IgD-negative memory B cell (primary cell): Measurements from ENCODE around the gene MT1F. TPM values are rescaled to one million over a fixed set of nuclear protein-coding genes. Genes with fewer than 3 reads are reported as not detected.
"Not testable (repeated sequence)": the region's sequence is repeated elsewhere in the genome, so short reads cannot be mapped to it uniquely, and the experiment has no call there.

Source experiments
- H3K27ac Mint-ChIP-seq, 3 donors: one replicate each; pipeline ENCODE4 v1.8.0; 2020 to 2022; ENCODE audit warnings: mild to moderate bottlenecking in 3 of 3, mixed read lengths in 3 of 3, moderate library complexity in 1 of 3
- H3K27me3 Mint-ChIP-seq: one replicate; pipeline ENCODE4 v1.8.0; 2021; ENCODE audit warnings: mixed read lengths
- H3K36me3 Mint-ChIP-seq: one replicate; pipeline ENCODE4 v1.8.0; 2020; ENCODE audit warnings: mild to moderate bottlenecking, mixed read lengths
- H3K4me1 Mint-ChIP-seq, 3 donors: one replicate each; pipeline ENCODE4 v1.8.0; 2020 to 2022; ENCODE audit warnings: mixed read lengths in 3 of 3, mild to moderate bottlenecking in 1 of 3
- H3K4me3 Mint-ChIP-seq, 4 donors: one replicate each; pipeline ENCODE4 v1.8.0; 2020 to 2022; ENCODE audit warnings: mild to moderate bottlenecking in 4 of 4, mixed read lengths in 4 of 4, moderate library complexity in 3 of 4
- H3K9me3 Mint-ChIP-seq, 3 donors: one replicate each; pipeline ENCODE4 v1.8.0; 2020 to 2021; ENCODE audit warnings: mixed read lengths in 3 of 3, mild to moderate bottlenecking in 1 of 3
- polyA plus RNA-seq: library from polyadenylated mRNA; unstranded; fragments of 300-500 nt; fragmentation: Illumina TruSeq; gene quantifications from one replicate; pipeline ENCODE4 v1.2.3, GENCODE V29; 2021

Gene MT1F
- polyA plus RNA-seq, 1 donor from 2014 or later, result 9.7 TPM

DNA sequence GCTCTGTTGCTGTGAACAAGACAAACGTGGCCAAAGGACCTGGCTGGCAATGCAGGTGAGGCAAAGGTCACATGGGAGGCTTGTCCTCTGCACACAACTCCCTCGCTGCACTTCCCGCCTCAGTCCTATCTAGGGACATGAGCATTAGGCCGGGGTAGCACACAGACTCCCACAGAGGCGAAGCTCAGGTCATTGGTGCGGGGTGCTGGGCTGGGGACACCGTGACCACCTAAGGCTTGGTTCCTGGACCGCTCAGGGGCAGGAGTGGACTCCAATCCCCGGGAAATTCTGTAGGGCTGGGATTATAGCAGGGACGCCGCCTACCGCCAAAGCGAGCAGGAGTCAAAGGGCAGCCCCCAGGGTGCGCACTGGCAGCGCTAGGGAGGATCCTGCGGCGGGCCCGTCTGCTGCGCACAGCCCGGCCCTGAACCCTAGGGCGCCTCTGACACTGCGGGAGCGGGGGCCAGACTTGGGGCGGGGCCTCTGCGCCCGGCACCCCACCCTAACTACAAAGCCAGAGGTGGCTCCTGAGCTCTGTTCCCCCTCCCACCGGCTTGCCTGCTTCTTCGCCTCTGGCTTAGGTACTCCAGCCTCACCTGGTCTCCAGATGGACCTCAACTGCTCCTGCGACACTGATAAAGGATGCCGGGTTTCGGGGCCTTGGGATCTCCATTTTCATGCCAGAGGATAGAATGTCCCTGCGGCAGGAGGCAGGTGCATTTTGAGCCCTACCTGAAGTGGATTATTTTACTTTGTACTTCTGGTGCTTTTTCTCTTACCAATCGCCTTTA, 9.9 kb upstream of the MT1F start:
- Mint-ChIP-seq H3K9me3 (no peaks in the 10 kb centered on the region), H3K4me3 (no peak overlapping the region), H3K4me1 (peaks cover 7 to 10% (median 9%) of the 10 kb centered on the region in 3 donors), H3K27ac (peak overlapping the region in 1 of 3 donors; percentile 53), H3K27me3 (peaks cover 23% of the 10 kb centered on the region), H3K36me3 (no peaks in the 10 kb centered on the region)

DNA sequence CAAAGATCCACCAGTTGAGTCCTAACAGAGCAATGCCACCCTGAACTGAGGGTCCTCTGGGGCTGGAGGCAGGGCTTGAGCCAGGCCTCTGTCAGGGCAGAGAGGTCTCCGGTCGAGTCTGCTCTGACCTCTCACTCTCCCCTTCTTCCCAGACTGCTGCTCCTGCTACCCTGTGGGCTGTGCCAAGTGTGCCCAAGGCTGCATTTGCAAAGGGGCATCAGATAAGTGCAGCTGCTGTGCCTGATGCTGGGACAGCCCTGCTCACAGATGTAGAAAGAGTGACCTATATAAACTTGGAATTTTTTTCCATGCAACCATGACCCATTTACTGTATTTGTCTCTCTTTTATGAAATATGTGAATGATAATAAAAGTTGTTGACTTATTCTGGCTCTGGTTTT, 8.5 kb upstream of the MT1F start:
- no peaks in the 10 kb centered on the region for H3K9me3 Mint-ChIP-seq
- H3K27me3 Mint-ChIP-seq, result peaks cover 28% of the 10 kb centered on the region
- peaks cover 4 to 11% (median 5%) of the 10 kb centered on the region in 3 donors for H3K4me1 Mint-ChIP-seq
- no peaks in the 10 kb centered on the region for H3K36me3 Mint-ChIP-seq
- H3K27ac Mint-ChIP-seq, result no peak overlapping the region
- no peak overlapping the region for H3K4me3 Mint-ChIP-seq

GRCh38 chr16:56649820-56650219, 7.9 kb upstream of the MT1F start:
- Mint-ChIP-seq H3K4me3 (no peak overlapping the region), H3K27ac (no peak overlapping the region), H3K27me3 (peaks cover 27% of the 10 kb centered on the region), H3K9me3 (no peaks in the 10 kb centered on the region), H3K4me1 (peaks cover 4 to 11% (median 5%) of the 10 kb centered on the region in 3 donors), H3K36me3 (no peaks in the 10 kb centered on the region)

- Mint-ChIP-seq H3K9me3 (no peaks in the 10 kb centered on the region), H3K36me3 (no peaks in the 10 kb centered on the region), H3K27ac (no peak within 1 kb of the TSS), H3K27me3 (peaks cover 16% of the 10 kb centered on the region), H3K4me3 (peak within 1 kb of the TSS in 1 of 4 donors; percentile 73), H3K4me1 (peaks cover 5 to 11% (median 5%) of the 10 kb centered on the region in 3 donors)
These were observed 6.2 kb upstream of the MT1F start, which contains the start of gene MT1B for GRCh38 chr16:56651586-56651985. MT1B (plus strand) TSS chr16:56651886; CDS start chr16:56651954, 68 bp downstream.

DNA sequence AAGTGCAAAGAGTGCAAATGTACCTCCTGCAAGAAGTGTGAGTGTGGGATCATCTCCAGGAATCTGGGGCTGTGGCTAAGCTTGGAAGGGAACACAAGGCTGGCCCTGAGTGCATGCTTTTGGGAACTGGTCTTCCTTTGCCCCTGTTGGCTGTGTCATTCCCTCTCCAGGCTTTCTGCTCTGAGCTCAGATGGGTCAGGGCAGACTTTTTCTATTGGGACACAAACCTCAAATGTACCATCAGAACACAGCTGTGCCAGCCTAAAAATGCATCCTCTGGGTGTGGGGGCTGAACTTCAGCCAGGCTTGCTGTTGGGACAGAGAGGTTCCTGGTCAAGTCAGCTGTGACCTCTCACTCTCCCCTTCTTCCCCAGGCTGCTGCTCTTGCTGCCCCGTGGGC, 5.2 kb upstream of the MT1F start:
- peaks cover 5 to 14% (median 5%) of the 10 kb centered on the region in 3 donors for H3K4me1 Mint-ChIP-seq
- no peaks in the 10 kb centered on the region for H3K36me3 Mint-ChIP-seq
- no peaks in the 10 kb centered on the region for H3K9me3 Mint-ChIP-seq
- H3K27me3 Mint-ChIP-seq, result peaks cover 10% of the 10 kb centered on the region
- H3K4me3 Mint-ChIP-seq, result no peak overlapping the region
- H3K27ac Mint-ChIP-seq, result no peak overlapping the region

DNA sequence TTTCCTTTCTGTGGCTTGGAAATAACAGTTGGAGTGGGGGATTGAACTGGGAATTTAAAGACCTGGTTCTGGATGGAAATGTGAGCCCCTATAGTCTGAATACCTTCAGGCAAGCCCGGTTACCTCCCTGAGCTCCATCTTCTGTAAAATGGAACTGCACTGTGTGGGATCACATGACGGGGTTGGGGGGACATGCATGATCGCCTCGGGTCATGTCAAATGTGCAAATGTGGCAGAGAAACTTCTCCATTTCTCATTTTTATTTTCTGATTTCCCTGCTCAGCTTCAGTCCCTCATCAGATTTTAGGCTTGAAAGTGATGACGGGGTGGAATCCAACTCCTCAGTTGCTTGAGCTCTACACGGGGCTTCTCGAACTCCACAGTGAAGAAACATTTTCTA, 4.5 kb upstream of the MT1F start:
- H3K4me1 Mint-ChIP-seq, result peaks cover 5 to 17% (median 9%) of the 10 kb centered on the region in 3 donors
- H3K4me3 Mint-ChIP-seq, result peak overlapping the region in 1 of 4 donors; percentile 59
- no peaks in the 10 kb centered on the region for H3K36me3 Mint-ChIP-seq
- H3K9me3 Mint-ChIP-seq, result no peaks in the 10 kb centered on the region
- H3K27ac Mint-ChIP-seq, result peak overlapping the region in 1 of 3 donors; percentile 27
- H3K27me3 Mint-ChIP-seq, result peaks cover 8% of the 10 kb centered on the region

DNA sequence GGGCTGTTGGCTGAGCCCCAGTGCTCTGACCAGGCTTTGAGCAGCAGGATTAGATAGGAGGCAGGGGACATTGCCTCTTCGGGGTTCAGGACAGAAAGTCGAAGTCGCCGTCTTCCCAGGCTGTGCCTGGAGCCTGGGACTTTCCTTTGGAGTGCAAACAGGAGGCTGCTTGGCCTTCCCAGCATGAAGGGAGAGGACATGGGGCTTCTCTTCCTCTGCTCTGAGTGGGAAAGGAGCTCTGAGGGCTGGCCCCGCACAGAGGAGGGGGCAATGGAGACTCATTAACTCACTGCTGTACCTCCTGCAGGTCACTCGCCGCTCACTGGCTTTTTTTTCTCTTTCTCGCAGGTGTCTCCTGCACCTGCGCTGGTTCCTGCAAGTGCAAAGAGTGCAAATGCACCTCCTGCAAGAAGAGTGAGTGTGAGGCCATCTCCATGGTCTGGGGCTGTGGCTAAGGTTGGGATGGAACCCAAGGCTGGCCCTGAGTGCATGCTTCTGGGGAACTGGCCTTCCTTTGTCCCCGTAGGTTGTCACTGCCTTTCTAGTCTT, 642 bp downstream of the MT1F start:
- Mint-ChIP-seq H3K4me1 (peaks cover 2 to 20% (median 7%) of the 10 kb centered on the region in 3 donors), H3K27ac (peak overlapping the region in 2 of 3 donors; percentile 59 to 73), H3K4me3 (peak overlapping the region; percentile 84 to 96 (median 92)), H3K36me3 (no peaks in the 10 kb centered on the region), H3K9me3 (no peaks in the 10 kb centered on the region), H3K27me3 (peaks cover 15% of the 10 kb centered on the region)

GRCh38 chr16:56662357-56663354, 4.9 kb downstream of the MT1F start:
- Mint-ChIP-seq H3K36me3 (no peaks in the 10 kb centered on the region), H3K27me3 (peaks cover 41% of the 10 kb centered on the region), H3K27ac (no peak overlapping the region), H3K9me3 (no peaks in the 10 kb centered on the region), H3K4me3 (peak overlapping the region in 3 of 4 donors; percentile 60 to 73 (median 60)), H3K4me1 (peaks cover 3 to 12% (median 8%) of the 10 kb centered on the region in 3 donors)

DNA sequence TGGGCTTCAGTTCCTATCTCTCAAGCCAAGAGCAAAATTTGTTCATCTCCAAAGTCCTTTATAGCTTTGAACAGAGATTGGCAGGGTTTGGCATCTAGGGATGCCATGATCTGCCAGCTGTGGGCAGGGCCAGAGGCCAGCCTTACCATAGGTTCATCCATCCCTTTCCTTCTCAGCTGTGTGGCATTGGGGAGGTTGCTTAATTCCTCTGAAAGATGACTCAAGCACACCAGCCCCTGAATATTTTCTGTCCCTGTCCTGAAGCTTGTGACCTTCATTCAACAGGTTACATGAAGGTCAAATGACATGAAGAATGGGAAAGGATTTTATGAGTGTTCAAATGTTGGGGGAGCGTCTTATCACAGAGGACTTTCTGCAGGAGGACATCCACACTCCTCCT, 6.7 kb downstream of the MT1F start:
- Mint-ChIP-seq H3K4me1 (peaks cover 3 to 15% (median 6%) of the 10 kb centered on the region in 3 donors), H3K9me3 (no peaks in the 10 kb centered on the region), H3K4me3 (no peak overlapping the region), H3K36me3 (peaks cover 2% of the 10 kb centered on the region), H3K27me3 (peaks cover 53% of the 10 kb centered on the region), H3K27ac (no peak overlapping the region)

- not testable (repeated sequence) for H3K9me3 Mint-ChIP-seq, H3K36me3 Mint-ChIP-seq, H3K27ac Mint-ChIP-seq, H3K4me3 Mint-ChIP-seq
- Mint-ChIP-seq H3K27me3 (peaks cover 61% of the 10 kb centered on the region), H3K4me1 (peaks cover 3 to 17% (median 6%) of the 10 kb centered on the region in 3 donors)
These were observed 7.8 kb downstream of the MT1F start for GRCh38 chr16:56665286-56666261.

- Mint-ChIP-seq H3K4me3 (peak within 1 kb of the TSS in 1 of 4 donors; percentile 65), H3K9me3 (no peaks in the 10 kb centered on the region), H3K27me3 (peaks cover 54% of the 10 kb centered on the region), H3K4me1 (peaks cover 3 to 13% (median 6%) of the 10 kb centered on the region in 3 donors), H3K27ac (no peak within 1 kb of the TSS), H3K36me3 (peaks cover 2% of the 10 kb centered on the region)
These were observed 10.1 kb downstream of the MT1F start, which contains the start of gene MT1G for GRCh38 chr16:56667581-56668571. MT1G (minus strand) TSS chr16:56668065; CDS start chr16:56667993, 72 bp downstream.

DNA sequence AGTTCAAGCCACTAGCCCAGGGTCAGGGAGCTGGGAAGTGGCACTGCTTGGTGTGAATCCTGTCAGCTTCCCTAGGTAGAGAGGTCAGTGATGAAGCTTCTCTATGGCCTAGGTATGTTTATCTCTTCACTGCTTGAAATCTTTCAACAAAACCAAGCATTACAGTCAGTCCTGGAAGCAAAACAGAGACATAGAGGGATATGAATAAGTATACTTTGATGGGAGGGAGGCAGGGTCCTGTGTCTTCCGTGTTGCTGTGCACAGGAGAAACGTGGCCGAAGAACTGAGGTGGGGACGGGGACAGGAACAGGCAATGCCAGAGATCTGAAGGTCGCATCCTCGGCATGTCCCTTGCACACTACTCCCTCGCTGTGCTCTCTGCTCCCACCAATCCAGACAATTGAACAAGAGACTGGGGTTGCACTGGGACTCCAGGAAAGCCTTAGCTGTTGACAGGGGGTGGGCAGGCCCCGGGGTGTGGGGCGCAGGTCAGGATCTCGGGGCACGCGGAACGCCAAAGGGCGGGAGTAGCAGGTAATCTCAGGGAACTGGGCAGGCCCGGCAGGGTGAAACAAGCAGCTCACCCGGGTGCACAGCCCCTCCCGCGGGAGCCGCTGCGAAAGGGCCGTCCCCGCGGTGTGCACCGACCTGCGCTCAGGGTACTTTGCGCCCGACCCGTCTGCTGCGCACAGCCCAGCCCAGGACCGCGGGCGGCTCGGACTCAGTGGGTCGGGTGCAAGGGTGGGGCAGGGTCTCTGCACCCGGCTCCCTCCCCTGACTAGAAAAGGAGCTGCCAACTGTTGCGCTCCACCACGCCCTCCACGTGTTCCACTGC, 11.5 kb downstream of the MT1F start, which contains the start of gene MT1H:
TSS of gene MT1H (plus strand) at position 810 of the 835 bp plus-strand sequence. CDS start 71 bp downstream, outside the sequence.
- Mint-ChIP-seq H3K9me3 (peaks cover 0 to 1% (median 0%) of the 10 kb centered on the region in 3 donors), H3K4me1 (peaks cover 2 to 11% (median 3%) of the 10 kb centered on the region in 3 donors), H3K4me3 (peak within 1 kb of the TSS in 2 of 4 donors; percentile 59 to 85), H3K36me3 (peaks cover 2% of the 10 kb centered on the region), H3K27me3 (peaks cover 56% of the 10 kb centered on the region), H3K27ac (no peak within 1 kb of the TSS)
